IMR-90 (cell line): ENCODE measurements around the gene CALN1. TPM values are rescaled to one million over a fixed set of nuclear protein-coding genes. Genes with fewer than 3 reads are reported as not detected.

ENCODE experiments used
- ATAC-seq: fragments of 200-7000 bp; cut with Tn5 transposase; 2 replicates; pipeline ENCODE4 v1.9.1; 2020; ENCODE audit warnings: low read depth, mild to moderate bottlenecking, moderate library complexity
- BruUV-seq: library from RNA; stranded (reverse); fragments of 400-500 nt; replicated peaks from 2 replicates; lab custom pipeline; 2021; lab: Mats Ljungman, UMichigan
- CTCF ChIA-PET: fragments of 300-600 bp; formaldehyde crosslinking; extraction: SDS; loops from one replicate; lab custom pipeline; 2021; ENCODE audit warnings: antibody characterized with exemption; lab: Yijun Ruan, JAX
- POLR2A ChIA-PET: fragments of 300-600 bp; sonication (Branson Sonifier 250); formaldehyde crosslinking; loops from one replicate; lab custom pipeline; 2022; ENCODE audit warnings: antibody characterized with exemption; ENCODE audit not compliant: unreplicated experiment; lab: Charles Lee
- DNase-seq: peaks from one replicate; pipeline ENCODE4 v3.0.0; 2013
- H2AFZ ChIP-seq: replicated peaks from 2 replicates; pipeline ENCODE3; 2013; ENCODE audit warnings: low read length, mild to moderate bottlenecking; ENCODE audit not compliant: poor library complexity
- H2AK5ac ChIP-seq: 2 replicates; pipeline ENCODE4 v1.6.1; 2013; ENCODE audit warnings: low read depth, low read length, inconsistent platforms
- H2AK9ac ChIP-seq: replicated peaks from 2 replicates; pipeline ENCODE3; 2013; ENCODE audit warnings: mild to moderate bottlenecking, low read depth, low read length, moderate library complexity; ENCODE audit not compliant: poor library complexity
- H2BK120ac ChIP-seq: 2 replicates; pipeline ENCODE4 v1.6.1; 2013; ENCODE audit warnings: low read depth, low read length, inconsistent platforms
- H2BK15ac ChIP-seq: 3 replicates; pipeline ENCODE4 v1.6.1; 2013; ENCODE audit warnings: low read depth, low read length, inconsistent platforms
- H2BK20ac ChIP-seq: 2 replicates; pipeline ENCODE4 v1.6.1; 2013; ENCODE audit warnings: low read depth, mild to moderate bottlenecking, inconsistent platforms, low read length, moderate library complexity
- H2BK5ac ChIP-seq: 2 replicates; pipeline ENCODE4 v1.6.1; 2013; ENCODE audit warnings: mild to moderate bottlenecking, low read depth, low read length, inconsistent platforms; ENCODE audit not compliant: poor library complexity, severe bottlenecking
- H3K14ac ChIP-seq: replicated peaks from 2 replicates; pipeline ENCODE4 v1.6.1; 2013; ENCODE audit warnings: low read depth, low read length, inconsistent platforms
- H3K18ac ChIP-seq: 2 replicates; pipeline ENCODE4 v1.6.1; 2013; ENCODE audit warnings: low read depth, low read length, control low read depth
- H3K23ac ChIP-seq: 2 replicates; pipeline ENCODE4 v1.6.1; 2013; ENCODE audit warnings: low read depth, low read length, inconsistent platforms
- H3K27ac ChIP-seq: 2 replicates; pipeline ENCODE4 v1.5.1; 2013; ENCODE audit warnings: mild to moderate bottlenecking, control low read depth, low read length; ENCODE audit not compliant: insufficient read depth
- H3K27me3 ChIP-seq: 2 replicates; pipeline ENCODE4 v1.6.1; 2013; ENCODE audit warnings: low read length; ENCODE audit not compliant: control insufficient read depth, insufficient read depth
- H3K36me3 ChIP-seq: 2 replicates; pipeline ENCODE4 v1.6.1; 2013; ENCODE audit warnings: low read length, mixed read lengths; ENCODE audit not compliant: control insufficient read depth, insufficient read depth
- H3K4ac ChIP-seq: 2 replicates; pipeline ENCODE4 v1.6.1; 2013; ENCODE audit warnings: low read depth, low read length, inconsistent platforms
- H3K4me1 ChIP-seq: 2 replicates; pipeline ENCODE4 v1.6.1; 2013; ENCODE audit warnings: low read length, mixed read lengths; ENCODE audit not compliant: control insufficient read depth, insufficient read depth
- H3K4me2 ChIP-seq: 2 replicates; pipeline ENCODE4 v1.6.1; 2013; ENCODE audit warnings: low read depth, mild to moderate bottlenecking, control low read depth, low read length, moderate library complexity
- H3K4me3 ChIP-seq: 2 replicates; pipeline ENCODE4 v1.5.1; 2013; ENCODE audit warnings: low read depth, mild to moderate bottlenecking, control low read depth, low read length, moderate library complexity; ENCODE audit not compliant: insufficient read depth
- H3K56ac ChIP-seq: 2 replicates; pipeline ENCODE4 v1.6.1; 2013; ENCODE audit warnings: low read length, inconsistent platforms; ENCODE audit not compliant: insufficient read depth; ENCODE audit errors: extremely low read depth
- H3K79me1 ChIP-seq, 2 experiments: 2 replicates each; pipeline ENCODE4 v1.6.1; 2013; ENCODE audit warnings: low read length in 2 of 2, inconsistent platforms in 1 of 2, low read depth in 1 of 2
- H3K9ac ChIP-seq: 2 replicates; pipeline ENCODE4 v1.6.1; 2013; ENCODE audit warnings: low read depth, low read length, control low read depth
- H3K9me1 ChIP-seq: 2 replicates; pipeline ENCODE4 v1.6.1; 2013; ENCODE audit warnings: low read length, inconsistent platforms; ENCODE audit not compliant: insufficient read depth
- H3K9me3 ChIP-seq: 2 replicates; pipeline ENCODE4 v1.6.1; 2013; ENCODE audit warnings: low read length; ENCODE audit not compliant: control insufficient read depth, insufficient read depth
- H4K20me1 ChIP-seq: 2 replicates; pipeline ENCODE4 v1.6.1; 2013; ENCODE audit warnings: low read length, inconsistent platforms; ENCODE audit not compliant: insufficient read depth
- H4K5ac ChIP-seq: 2 replicates; pipeline ENCODE4 v1.6.1; 2013; ENCODE audit warnings: mild to moderate bottlenecking, low read depth, low read length, control low read depth
- H4K8ac ChIP-seq, 2 experiments: 2 replicates each; pipeline ENCODE4 v1.6.1; 2013; ENCODE audit warnings: low read depth in 2 of 2, low read length in 2 of 2, control low read depth in 1 of 2, inconsistent platforms in 1 of 2
- H4K91ac ChIP-seq: 2 replicates; pipeline ENCODE4 v1.6.1; 2013; ENCODE audit warnings: low read depth, low read length, inconsistent platforms; ENCODE audit not compliant: insufficient read depth
- BHLHE40 ChIP-seq: fragments of 150-350 bp; IDR thresholded peaks from 2 replicates; pipeline ENCODE4 v1.6.1; 2016; ENCODE audit warnings: mild to moderate bottlenecking, low read depth, low read length
- CEBPB ChIP-seq: IDR thresholded peaks from 2 replicates; pipeline ENCODE4 v1.6.1; 2012; ENCODE audit warnings: low read depth, low read length, improper control_type of control experiment
- MAFK ChIP-seq: IDR thresholded peaks from 2 replicates; pipeline ENCODE4 v1.6.1; 2012; ENCODE audit warnings: low read depth, low read length, improper control_type of control experiment
- MAZ ChIP-seq: IDR thresholded peaks from 2 replicates; pipeline ENCODE4 v1.6.1; 2012; ENCODE audit warnings: low read depth, mild to moderate bottlenecking, low read length, improper control_type of control experiment, moderate library complexity, borderline replicate concordance
- MXI1 ChIP-seq: IDR thresholded peaks from 2 replicates; pipeline ENCODE4 v1.6.1; 2012; ENCODE audit warnings: low read depth, mild to moderate bottlenecking, low read length, moderate library complexity, borderline replicate concordance
- NFE2L2 ChIP-seq: fragments of 150-350 bp; IDR thresholded peaks from 2 replicates; pipeline ENCODE4 v1.6.1; 2016; ENCODE audit warnings: low read depth, mild to moderate bottlenecking, low read length
- POLR2A ChIP-seq: IDR thresholded peaks from 2 replicates; pipeline ENCODE4 v1.6.1; 2012; ENCODE audit warnings: mild to moderate bottlenecking, low read depth, low read length
- RCOR1 ChIP-seq: IDR thresholded peaks from 2 replicates; pipeline ENCODE4 v1.6.1; 2012; ENCODE audit warnings: mild to moderate bottlenecking, low read length, improper control_type of control experiment; ENCODE audit not compliant: insufficient replicate concordance
- RFX5 ChIP-seq: IDR thresholded peaks from 2 replicates; pipeline ENCODE4 v1.8.0; 2012; ENCODE audit warnings: low read depth, mild to moderate bottlenecking, low read length, moderate library complexity
- WGBS, 2 experiments: methylation state at CpG; one replicate each; pipeline versions ENCODE4 v1.1.5 to v1.1.7; 2013; ENCODE audit warnings: missing lambda C conversion rate in 2 of 2; ENCODE audit not compliant: insufficient read length in 1 of 2; ENCODE audit errors: extremely low coverage in 2 of 2; 5-methylcytosine and 5-hydroxymethylcytosine counted together
- dilution Hi-C: fragments of 300-500 bp; cut with HindIII; formaldehyde crosslinking; loops from one replicate; pipeline ENCODE4 v1.14.3; 2018; ENCODE audit warnings: low sequenced_read_pairs; ENCODE audit not compliant: unreplicated experiment
- in situ Hi-C: fragments of 300-500 bp; cut with MboI; formaldehyde crosslinking; loops from 3 replicates; pipeline ENCODE4 v1.14.3; 2019; ENCODE audit warnings: low sequenced_read_pairs, inconsistent platforms, mixed read lengths
- intact Hi-C: fragments of 100-400 bp; cut with micrococcal nuclease; formaldehyde crosslinking; loops from 2 replicates; pipeline ENCODE4 v1.10.0; 2022
- polyA plus RNA-seq, 3 experiments: library from polyadenylated mRNA; depleted of rRNA; stranded (reverse); fragments of >200 nt; gene quantifications; 2 replicates each; pipeline ENCODE4 v1.2.3, GENCODE V29; 2012; ENCODE audit warnings: low replicate concordance in 1 of 3
- total RNA-seq: library from RNA; depleted of rRNA; stranded (reverse); fragments of >200 nt; gene quantifications from 2 replicates; pipeline ENCODE4 v1.2.3, GENCODE V29; 2012
- TF ChIP-seq, protein P1 (sequence below): fragments of 150-350 bp; IDR thresholded peaks from 2 replicates; pipeline ENCODE4 v1.6.1; 2017; ENCODE audit warnings: mild to moderate bottlenecking, antibody characterized with exemption, low read length, low read depth
- TF ChIP-seq, protein P2 (sequence below): fragments of 150-350 bp; IDR thresholded peaks from 2 replicates; pipeline ENCODE4 v1.6.1; 2016; ENCODE audit warnings: low read depth, mild to moderate bottlenecking, low read length, moderate library complexity, borderline replicate concordance

Gene CALN1
- total and polyA plus RNA-seq, 2 of the 4 experiments (the other 2 are of a cell fraction): not detected

DNA sequence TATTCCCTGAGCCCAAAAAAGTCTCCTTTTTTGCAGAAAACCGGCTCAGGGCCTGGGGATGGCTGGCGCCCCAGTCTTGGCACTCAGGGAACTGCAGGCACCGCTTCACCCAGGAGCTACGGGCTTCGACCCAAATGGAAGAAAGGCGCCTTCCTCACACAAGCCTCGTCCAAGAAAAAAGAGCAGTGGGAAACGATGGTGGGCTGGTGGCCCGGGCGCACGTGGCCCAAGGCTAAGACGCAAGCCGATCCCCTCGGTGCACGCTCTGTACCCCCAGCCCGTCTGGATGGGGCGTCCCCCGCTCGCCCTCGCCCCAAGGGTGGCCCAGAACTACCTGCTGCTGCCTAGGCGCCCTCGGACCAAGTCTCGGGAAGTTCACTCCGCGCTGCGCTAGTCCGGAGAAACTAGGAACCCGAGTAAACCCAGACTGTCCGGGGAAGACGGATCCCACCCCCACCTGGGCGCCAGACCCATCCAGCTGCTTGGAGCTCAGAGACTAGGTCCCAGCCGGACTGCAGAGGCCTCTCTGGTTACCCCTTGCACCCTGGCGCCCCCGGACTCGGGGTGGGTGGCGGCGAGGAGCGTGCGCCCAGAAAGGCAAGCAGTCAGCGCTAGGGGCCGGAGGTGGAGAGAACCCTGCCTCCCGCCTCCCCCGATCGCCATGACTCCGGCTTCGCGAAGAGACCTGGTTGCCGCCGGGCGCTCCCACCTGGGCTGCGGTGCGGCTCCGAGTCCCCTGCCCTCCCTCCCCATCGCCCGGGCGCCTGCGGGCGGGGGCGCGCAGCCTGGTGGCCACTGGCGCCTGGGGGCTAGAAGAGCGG, 76.4 kb downstream of the CALN1 start (continued):
- TF ChIP-seq, protein P1, sequence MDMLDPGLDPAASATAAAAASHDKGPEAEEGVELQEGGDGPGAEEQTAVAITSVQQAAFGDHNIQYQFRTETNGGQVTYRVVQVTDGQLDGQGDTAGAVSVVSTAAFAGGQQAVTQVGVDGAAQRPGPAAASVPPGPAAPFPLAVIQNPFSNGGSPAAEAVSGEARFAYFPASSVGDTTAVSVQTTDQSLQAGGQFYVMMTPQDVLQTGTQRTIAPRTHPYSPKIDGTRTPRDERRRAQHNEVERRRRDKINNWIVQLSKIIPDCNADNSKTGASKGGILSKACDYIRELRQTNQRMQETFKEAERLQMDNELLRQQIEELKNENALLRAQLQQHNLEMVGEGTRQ: no peak

DNA sequence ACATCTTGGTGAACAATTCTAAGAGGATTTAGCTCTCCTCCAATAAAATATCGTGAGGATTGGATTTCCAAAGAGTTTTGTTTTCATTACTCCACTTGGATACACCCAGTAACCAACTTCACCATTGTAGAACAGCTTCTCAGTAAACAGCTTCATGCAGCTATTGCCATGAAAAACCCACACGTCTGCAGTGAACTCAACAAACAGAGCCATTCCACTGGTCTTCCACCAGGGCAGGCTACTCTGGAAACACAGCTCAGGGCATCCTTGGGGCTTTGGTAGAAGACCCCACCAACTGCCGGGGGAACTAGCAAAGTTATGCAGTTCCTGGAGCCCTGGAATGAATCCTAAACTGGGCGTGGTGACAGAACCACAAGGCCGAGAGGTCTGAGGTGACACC, 77.4 kb downstream of the CALN1 start:
- in situ Hi-C loops (no loop called here), dilution Hi-C loops (no loop called here), intact Hi-C loops (no loop called here)
- TF ChIP-seq POLR2A (no peak), MXI1 (no peak), BHLHE40 (no peak), MAZ (no peak), MAFK (no peak), RCOR1 (no peak), NFE2L2 (no peak), CEBPB (no peak), RFX5 (no peak)
- TF ChIP-seq, protein P2, sequence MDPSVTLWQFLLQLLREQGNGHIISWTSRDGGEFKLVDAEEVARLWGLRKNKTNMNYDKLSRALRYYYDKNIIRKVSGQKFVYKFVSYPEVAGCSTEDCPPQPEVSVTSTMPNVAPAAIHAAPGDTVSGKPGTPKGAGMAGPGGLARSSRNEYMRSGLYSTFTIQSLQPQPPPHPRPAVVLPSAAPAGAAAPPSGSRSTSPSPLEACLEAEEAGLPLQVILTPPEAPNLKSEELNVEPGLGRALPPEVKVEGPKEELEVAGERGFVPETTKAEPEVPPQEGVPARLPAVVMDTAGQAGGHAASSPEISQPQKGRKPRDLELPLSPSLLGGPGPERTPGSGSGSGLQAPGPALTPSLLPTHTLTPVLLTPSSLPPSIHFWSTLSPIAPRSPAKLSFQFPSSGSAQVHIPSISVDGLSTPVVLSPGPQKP: no peak
- TF ChIP-seq, protein P1: no peak
- 30% methylated on average over 2 of the region's 5 CpGs; no CpG with 5 or more reads in 1 of the 2 experiments for WGBS, 2 experiments
- no peaks in the 10 kb centered on the region for H3K9me1 ChIP-seq
- H3K9me3 ChIP-seq: 0 out of 2 replicates have a peak, but pooled peaks cover 8% of the 10 kb centered on the region
- H3K14ac ChIP-seq: no peak overlapping the region
- no peak overlapping the region for H2AK9ac ChIP-seq
- no TSS peak for BruUV-seq
- H4K91ac ChIP-seq: no peak overlapping the region
- H3K36me3 ChIP-seq: no peaks in the 10 kb centered on the region
- no peak overlapping the region for H3K9ac ChIP-seq
- H3K4ac ChIP-seq: no peak overlapping the region
- H3K79me1 ChIP-seq: no peaks in the 10 kb centered on the region
- no peak overlapping the region for H3K4me2 ChIP-seq
- no peaks in the 10 kb centered on the region for H3K4me1 ChIP-seq
- H3K27ac ChIP-seq: no peak overlapping the region
- DNase-seq: no peak
- no peak overlapping the region for H2AK5ac ChIP-seq
- no peak overlapping the region for H2AFZ ChIP-seq
- no peak overlapping the region for H2BK5ac ChIP-seq
- H3K23ac ChIP-seq: no peak overlapping the region
- H3K27me3 ChIP-seq: no peaks in the 10 kb centered on the region
- POLR2A ChIA-PET: no interaction called here
- no peak overlapping the region for H2BK120ac ChIP-seq
- no peak overlapping the region for H3K4me3 ChIP-seq
- no peak for ATAC-seq
- no peak overlapping the region for H3K18ac ChIP-seq
- H3K56ac ChIP-seq: no peak overlapping the region
- no peak overlapping the region for H2BK20ac ChIP-seq
- H2BK15ac ChIP-seq: no peak overlapping the region
- no peaks in the 10 kb centered on the region for H4K20me1 ChIP-seq
- H4K5ac ChIP-seq: no peak overlapping the region
- CTCF ChIA-PET: no interaction called here
- no peak overlapping the region for H4K8ac ChIP-seq
